ENCODE results near the gene AP4M1.

GRCh38 chr7:100053215-100053614, 48.2 kb upstream of the AP4M1 start:
- peak in 3 of 4 experiments; percentile 47 to 76 (median 65) for TF ChIP-seq CTCF (IDR thresholded peaks at IDR 0.05)
- no peak for TF ChIP-seq POLR2A (IDR thresholded peaks at IDR 0.05)
- peak; percentile 50 for TF ChIP-seq POLR2AphosphoS5 (IDR thresholded peaks at IDR 0.05)
